Lower lobe of right lung (tissue), 2 donors: Measurements from ENCODE around the gene TMSB4X. TPM values are rescaled to one million over a fixed set of nuclear protein-coding genes. Genes with fewer than 3 reads are reported as not detected.
A peak's percentile ranks its signal among the peaks of the same experiment; 100 is the strongest.

Experiments used
- ATAC-seq, 2 donors: fragments of 200-7000 bp; cut with Tn5 transposase; one replicate each; pipeline ENCODE4 v1.9.1; 2020 to 2022; ENCODE audit warnings: mild to moderate bottlenecking in 2 of 2, moderate library complexity in 2 of 2
- DNase-seq: peaks from one replicate; pipeline ENCODE4 v3.0.0-alpha.2; 2020
- H3K27ac ChIP-seq: fragments of 200-600 bp; one replicate; pipeline ENCODE4 v1.8.0; 2022
- H3K27me3 ChIP-seq: fragments of 200-600 bp; one replicate; pipeline ENCODE4 v1.8.0; 2022; ENCODE audit warnings: low read depth
- H3K36me3 ChIP-seq: fragments of 200-600 bp; one replicate; pipeline ENCODE4 v1.8.0; 2022; ENCODE audit warnings: mild to moderate bottlenecking
- H3K4me1 ChIP-seq: fragments of 200-600 bp; one replicate; pipeline ENCODE4 v1.8.0; 2022
- H3K4me3 ChIP-seq: fragments of 200-600 bp; one replicate; pipeline ENCODE4 v1.8.0; 2022; ENCODE audit warnings: mild to moderate bottlenecking
- H3K9me3 ChIP-seq: fragments of 200-600 bp; one replicate; pipeline ENCODE4 v1.8.0; 2022
- CTCF ChIP-seq: fragments of 200-600 bp; IDR thresholded peaks from one replicate; pipeline ENCODE4 v1.8.0; 2022; ENCODE audit warnings: antibody characterized with exemption, mild to moderate bottlenecking
- intact Hi-C: fragments of 100-400 bp; cut with DNase I; formaldehyde crosslinking; loops from one replicate; pipeline ENCODE4 v1.11.0; 2022
- total RNA-seq: library from RNA; stranded (reverse); fragmentation: NEBNext Ultra II Directional; extraction: Animal tissue kit (Norgen Biotek cat#: 25700); gene quantifications from one replicate; pipeline ENCODE4 v1.2.1, GENCODE V29; 2021
- donor health status: DM: no; HTN: yes; CAD: no; lungs with severe emphysema.

TMSB4X gene
- total RNA-seq, 1 donor from 2014 or later: 4,922 TPM

GRCh38 chrX:12947545-12948235 is 27.2 kb upstream of the TMSB4X start:
- ATAC-seq (no peak), DNase-seq (no peak)
- intact Hi-C loops: no loop called here
- Histone ChIP-seq H3K4me1 (peaks cover 26% of the 10 kb centered on the region), H3K27ac (peak overlapping the region; percentile 74), H3K27me3 (no peaks in the 10 kb centered on the region), H3K36me3 (no peaks in the 10 kb centered on the region), H3K9me3 (no peaks in the 10 kb centered on the region), H3K4me3 (no peak overlapping the region)
- no peak for TF ChIP-seq CTCF

- no peaks in the 10 kb centered on the region for H3K27me3 ChIP-seq
- no peaks in the 10 kb centered on the region for H3K9me3 ChIP-seq
- no peaks in the 10 kb centered on the region for H3K36me3 ChIP-seq
- DNase-seq: no peak
- no peak for TF ChIP-seq CTCF
- no peak for ATAC-seq
- intact Hi-C loops: no loop called here
- H3K27ac ChIP-seq: no peak overlapping the region
- H3K4me3 ChIP-seq: no peak overlapping the region
- peaks cover 26% of the 10 kb centered on the region for H3K4me1 ChIP-seq
Observed at GRCh38 chrX:12948495-12948894, 26.4 kb upstream of the TMSB4X start.

GRCh38 chrX:12949205-12949926 is 25.5 kb upstream of the TMSB4X start:
- no peaks in the 10 kb centered on the region for H3K27me3 ChIP-seq
- H3K27ac ChIP-seq: peak overlapping the region; percentile 80
- DNase-seq (no peak), ATAC-seq (no peak)
- intact Hi-C loops: no loop called here
- H3K4me3 ChIP-seq: no peak overlapping the region
- TF ChIP-seq CTCF: no peak
- peaks cover 26% of the 10 kb centered on the region for H3K4me1 ChIP-seq
- no peaks in the 10 kb centered on the region for H3K9me3 ChIP-seq
- H3K36me3 ChIP-seq: no peaks in the 10 kb centered on the region

GRCh38 chrX:12949927-12950656 is 24.8 kb upstream of the TMSB4X start:
- no peak for TF ChIP-seq CTCF
- Histone ChIP-seq H3K4me3 (peak overlapping the region; percentile 23), H3K27me3 (no peaks in the 10 kb centered on the region), H3K4me1 (peaks cover 26% of the 10 kb centered on the region), H3K9me3 (no peaks in the 10 kb centered on the region), H3K27ac (peak overlapping the region; percentile 80), H3K36me3 (no peaks in the 10 kb centered on the region)
- intact Hi-C loops: no loop called here
- DNase-seq (peak; percentile 82), ATAC-seq (peak; percentile 85 to 86)

- peak overlapping the region; percentile 23 for H3K4me3 ChIP-seq
- peaks cover 33% of the 10 kb centered on the region for H3K4me1 ChIP-seq
- H3K9me3 ChIP-seq: no peaks in the 10 kb centered on the region
Observed at GRCh38 chrX:12950851-12951594, 23.9 kb upstream of the TMSB4X start.

More at GRCh38 chrX:12950851-12951594, 23.9 kb upstream of the TMSB4X start:
- ATAC-seq (peak; percentile 68 to 81), DNase-seq (peak; percentile 54)
- Histone ChIP-seq H3K27me3 (no peaks in the 10 kb centered on the region), H3K27ac (peak overlapping the region; percentile 80), H3K36me3 (no peaks in the 10 kb centered on the region)
- intact Hi-C loops: no loop called here
- peak; percentile 38 for TF ChIP-seq CTCF
